DOHH2 (cell line): ENCODE results near the gene CASZ1.

Experiments used
- H3F3A ChIP-seq: fragments of 200-600 bp; sonication (generic), shearing (Covaris generic); 2 replicates; pipeline ENCODE4 v1.6.0; 2016; ENCODE audit warnings: antibody characterized with exemption, mild to moderate bottlenecking; ENCODE audit not compliant: control insufficient read depth, insufficient read depth
- H3K27ac ChIP-seq: fragments of 200-600 bp; sonication (generic); 2 replicates; pipeline ENCODE4 v1.5.1; 2014; ENCODE audit warnings: low read depth, mild to moderate bottlenecking, low read length, moderate library complexity
- H3K27me3 ChIP-seq: fragments of 200-600 bp; sonication (generic); 2 replicates; pipeline ENCODE4 v1.6.1; 2014; ENCODE audit warnings: mild to moderate bottlenecking, low read length, mixed read lengths; ENCODE audit not compliant: control insufficient read depth
- H3K36me3 ChIP-seq: fragments of 200-600 bp; sonication (generic); 2 replicates; pipeline ENCODE4 v1.6.1; 2014; ENCODE audit warnings: mild to moderate bottlenecking, low read length, moderate library complexity, mixed read lengths; ENCODE audit not compliant: control insufficient read depth
- H3K4me1 ChIP-seq: fragments of 200-600 bp; sonication (generic); 2 replicates; pipeline ENCODE4 v1.6.1; 2014; ENCODE audit warnings: mild to moderate bottlenecking, low read length, mixed read lengths; ENCODE audit not compliant: control insufficient read depth
- H3K4me2 ChIP-seq: fragments of 200-600 bp; sonication (generic); 2 replicates; pipeline ENCODE4 v1.6.0; 2014; ENCODE audit warnings: mild to moderate bottlenecking, low read length, moderate library complexity
- H3K4me3 ChIP-seq: fragments of 200-600 bp; sonication (generic); 2 replicates; pipeline ENCODE4 v1.5.1; 2014; ENCODE audit warnings: mild to moderate bottlenecking, low read length, mixed read lengths
- H3K79me2 ChIP-seq: fragments of 200-600 bp; sonication (generic); 2 replicates; pipeline ENCODE4 v1.6.1; 2014; ENCODE audit warnings: mild to moderate bottlenecking, low read length, mixed read lengths; ENCODE audit not compliant: control insufficient read depth
- H3K9me2 ChIP-seq: fragments of 200-600 bp; sonication (generic); replicated peaks from 2 replicates; pipeline ENCODE4 v1.6.1; 2014; ENCODE audit warnings: mild to moderate bottlenecking, low read length, mixed read lengths; ENCODE audit not compliant: control insufficient read depth
- H3K9me3 ChIP-seq: fragments of 200-600 bp; sonication (generic); 2 replicates; pipeline ENCODE4 v1.6.1; 2014; ENCODE audit warnings: antibody characterized with exemption, low read length, mixed read lengths; ENCODE audit not compliant: control insufficient read depth, insufficient read depth
- H4K20me1 ChIP-seq: fragments of 200-600 bp; sonication (generic); 2 replicates; pipeline ENCODE4 v1.6.0; 2014; ENCODE audit warnings: low read depth, mild to moderate bottlenecking, antibody characterized with exemption, low read length, moderate library complexity; ENCODE audit not compliant: control insufficient read depth, insufficient read depth
- EZH2phosphoT487 ChIP-seq: fragments of 200-600 bp; sonication (generic); IDR thresholded peaks from 2 replicates; pipeline ENCODE4 v1.6.1; 2017; ENCODE audit warnings: borderline replicate concordance, mild to moderate bottlenecking, antibody characterized with exemption, low read length, moderate library complexity, mixed read lengths
- TF ChIP-seq, protein P1 (sequence below): fragments of 200-600 bp; sonication (generic); IDR thresholded peaks from one replicate; pipeline ENCODE4 v1.5.1; 2014; ENCODE audit warnings: antibody characterized with exemption, mild to moderate bottlenecking, low read depth, low read length; ENCODE audit not compliant: poor library complexity, severe bottlenecking

The CASZ1 gene

DNA sequence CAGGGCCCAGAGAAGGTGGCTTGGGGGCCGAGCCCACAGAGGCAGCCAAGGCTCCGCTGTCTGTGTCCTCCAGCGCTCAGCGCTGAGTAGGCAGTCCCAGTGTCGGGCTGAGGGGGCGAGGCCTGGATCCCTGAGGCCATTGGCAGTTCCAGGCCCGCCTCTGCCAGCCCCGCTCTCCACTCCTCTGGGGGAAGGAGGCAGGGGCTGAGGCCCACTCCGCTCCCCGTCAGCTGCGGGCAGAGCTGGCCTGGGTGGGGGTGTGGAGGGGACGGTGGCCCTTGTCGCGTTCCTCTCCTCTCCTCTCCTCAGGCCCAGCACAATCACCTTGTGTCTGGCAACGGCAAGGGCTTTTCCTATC is 132.8 kb downstream of the CASZ1 start:
- Histone ChIP-seq H3K27ac (no peak overlapping the region), H3K4me3 (no peak overlapping the region), H3K4me1 (no peaks in the 10 kb centered on the region), H4K20me1 (no peaks in the 10 kb centered on the region), H3K36me3 (no peaks in the 10 kb centered on the region), H3K9me3 (no peaks in the 10 kb centered on the region), H3K27me3 (no peaks in the 10 kb centered on the region), H3K9me2 (no peaks in the 10 kb centered on the region), H3K4me2 (no peak overlapping the region), H3F3A (no peaks in the 10 kb centered on the region), H3K79me2 (no peaks in the 10 kb centered on the region)
- TF ChIP-seq, protein P1, sequence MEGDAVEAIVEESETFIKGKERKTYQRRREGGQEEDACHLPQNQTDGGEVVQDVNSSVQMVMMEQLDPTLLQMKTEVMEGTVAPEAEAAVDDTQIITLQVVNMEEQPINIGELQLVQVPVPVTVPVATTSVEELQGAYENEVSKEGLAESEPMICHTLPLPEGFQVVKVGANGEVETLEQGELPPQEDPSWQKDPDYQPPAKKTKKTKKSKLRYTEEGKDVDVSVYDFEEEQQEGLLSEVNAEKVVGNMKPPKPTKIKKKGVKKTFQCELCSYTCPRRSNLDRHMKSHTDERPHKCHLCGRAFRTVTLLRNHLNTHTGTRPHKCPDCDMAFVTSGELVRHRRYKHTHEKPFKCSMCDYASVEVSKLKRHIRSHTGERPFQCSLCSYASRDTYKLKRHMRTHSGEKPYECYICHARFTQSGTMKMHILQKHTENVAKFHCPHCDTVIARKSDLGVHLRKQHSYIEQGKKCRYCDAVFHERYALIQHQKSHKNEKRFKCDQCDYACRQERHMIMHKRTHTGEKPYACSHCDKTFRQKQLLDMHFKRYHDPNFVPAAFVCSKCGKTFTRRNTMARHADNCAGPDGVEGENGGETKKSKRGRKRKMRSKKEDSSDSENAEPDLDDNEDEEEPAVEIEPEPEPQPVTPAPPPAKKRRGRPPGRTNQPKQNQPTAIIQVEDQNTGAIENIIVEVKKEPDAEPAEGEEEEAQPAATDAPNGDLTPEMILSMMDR = no peak

DNA sequence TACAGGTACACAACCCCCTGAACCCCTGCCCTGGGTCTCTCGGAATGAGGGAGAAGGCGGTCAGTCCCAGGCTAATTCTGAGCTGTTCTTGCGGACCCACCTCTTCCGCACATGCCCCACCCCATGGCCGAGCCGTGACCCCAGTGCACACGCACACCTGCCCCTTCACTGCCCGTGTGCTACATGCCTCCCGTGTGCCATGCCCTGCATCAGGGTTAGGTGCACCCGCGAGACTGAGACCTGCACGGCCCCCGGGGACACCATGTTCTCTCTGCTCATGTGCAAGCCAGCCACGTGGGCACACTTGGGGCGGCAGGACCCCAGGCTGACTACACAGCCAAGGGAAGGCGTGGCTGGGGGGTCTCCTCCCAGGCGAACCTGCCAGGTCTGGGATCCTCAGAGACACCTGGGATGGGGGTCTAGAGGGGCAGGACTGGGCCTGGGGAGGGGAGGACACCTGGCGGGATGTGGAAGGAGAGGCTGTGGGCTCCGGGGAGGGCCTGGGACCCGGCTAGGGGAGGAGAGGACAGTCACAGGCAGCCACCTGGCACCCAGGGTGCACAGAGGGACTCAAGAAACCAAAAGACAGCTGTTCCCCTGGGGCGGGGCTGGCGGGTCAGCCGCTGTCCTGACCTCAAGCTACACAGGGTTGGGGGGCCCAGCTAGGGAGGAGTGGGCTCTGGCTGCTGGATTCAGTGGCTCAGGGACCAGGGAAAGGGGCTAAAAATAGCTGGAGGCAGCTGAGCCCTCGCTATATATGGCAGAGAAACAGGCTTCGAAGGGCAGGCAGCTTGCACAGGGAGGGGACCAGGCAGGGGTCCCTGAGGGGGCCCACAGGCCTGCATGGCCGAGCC is 133.4 kb downstream of the CASZ1 start:
- Histone ChIP-seq H3K4me3 (no peak overlapping the region), H4K20me1 (no peaks in the 10 kb centered on the region), H3K27ac (no peak overlapping the region), H3K27me3 (no peaks in the 10 kb centered on the region), H3F3A (no peaks in the 10 kb centered on the region), H3K9me3 (no peaks in the 10 kb centered on the region), H3K4me1 (no peaks in the 10 kb centered on the region), H3K36me3 (no peaks in the 10 kb centered on the region), H3K79me2 (no peaks in the 10 kb centered on the region), H3K9me2 (no peaks in the 10 kb centered on the region), H3K4me2 (no peak overlapping the region)
- no peak for TF ChIP-seq EZH2phosphoT487
- TF ChIP-seq, protein P1 = no peak

DNA sequence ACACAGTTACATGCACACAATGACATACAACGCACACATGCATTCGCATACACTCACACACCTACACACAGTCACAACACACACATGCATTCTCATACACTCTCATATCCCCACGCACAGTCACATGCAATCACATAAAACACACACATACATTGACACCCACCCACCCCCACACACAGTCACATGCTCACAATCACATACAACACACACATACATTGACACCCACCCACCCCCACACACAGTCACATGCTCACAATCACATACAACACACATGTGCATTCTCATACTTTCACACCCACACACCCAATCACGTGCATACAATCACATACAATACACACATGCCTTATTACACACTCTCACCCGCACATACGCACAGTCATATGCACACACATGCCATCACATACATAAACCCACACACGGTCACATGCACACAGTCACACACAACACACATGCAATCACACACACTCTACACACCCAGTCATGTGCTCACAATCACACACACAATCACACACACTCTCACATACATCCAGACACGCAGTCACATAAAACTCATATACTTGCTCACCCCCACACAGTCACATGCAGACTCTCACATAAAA is 134.3 kb downstream of the CASZ1 start:
- Histone ChIP-seq H3K36me3 (no peaks in the 10 kb centered on the region), H3F3A (no peaks in the 10 kb centered on the region), H3K9me2 (no peaks in the 10 kb centered on the region), H3K4me1 (no peaks in the 10 kb centered on the region), H3K27ac (no peak overlapping the region), H3K4me3 (no peak overlapping the region), H3K79me2 (no peaks in the 10 kb centered on the region), H3K27me3 (no peaks in the 10 kb centered on the region), H3K9me3 (no peaks in the 10 kb centered on the region), H3K4me2 (no peak overlapping the region), H4K20me1 (no peaks in the 10 kb centered on the region)
- TF ChIP-seq EZH2phosphoT487 = no peak
- TF ChIP-seq, protein P1 = no peak
